ENCODE data around the gene CRB3. TPM values are rescaled to one million over a fixed set of nuclear protein-coding genes. Genes with fewer than 3 reads are reported as not detected.

The CRB3 gene
- total and polyA plus RNA-seq, 2 of the 13 experiments (the other 11 are each of a cell fraction or from before 2014, with no cell fraction given), result 10.6 to 25.6 TPM

- no peak for TF ChIP-seq ZNF280D (CRISPR knock-in tag; IDR thresholded peaks at IDR 0.05)
These were observed 34.4 kb downstream of the CRB3 start (continued) for GRCh38 chr19:6498294-6499036.

GRCh38 chr19:6499052-6499790 is 35.1 kb downstream of the CRB3 start:
- no peak overlapping the region for H2AFZ ChIP-seq (ENCODE audit: low read length)
- H4K20me1 ChIP-seq (ENCODE audit: insufficient read depth, low read length), result no peaks in the 10 kb centered on the region
- POLR2A ChIA-PET, result no interaction called here
- H3K36me3 ChIP-seq (replicated peaks in 1 of 2; ENCODE audit: control insufficient read depth in 1 of 2, insufficient read depth in 2 of 2, low read length in 2 of 2), result no peaks in the 10 kb centered on the region
- intact Hi-C loops (cut with micrococcal nuclease; ENCODE audit: unreplicated experiment) (no loop called here), in situ Hi-C loops (cut with HindIII; ENCODE audit: extremely low pct_ligation_motif_present, low pct_unique_long_range_greater_than_20kb) (no loop called here)
- CTCF ChIA-PET (ENCODE audit: low intra/inter-chr PET ratio, low total read pairs), result no interaction called here
- H3K4me3 ChIP-seq (replicated peaks in 1 of 3; ENCODE audit: insufficient read depth in 1 of 3, low read depth in 2 of 3, low read length in 3 of 3), result no peak overlapping the region
- no peak for DNase-seq (ENCODE audit: low spot score)
- 45% methylated on average over 17 of the region's 17 CpGs for WGBS (ENCODE audit: low lambda C conversion rate)
- no TSS peak for BruUV-seq (replicated peaks)
- TF ChIP-seq ZNF768 (CRISPR knock-in tag; IDR thresholded peaks at IDR 0.05), result peak; percentile 58
- TF ChIP-seq ZNF280D (CRISPR knock-in tag; IDR thresholded peaks at IDR 0.05), result no peak
- peak; percentile 8; the same call in 1 of the 2 replicates for TF ChIP-seq CEBPB (IDR thresholded peaks at IDR 0.05; ENCODE audit: borderline replicate concordance, low read depth, low read length)
- no peak for TF ChIP-seq RFX5 (IDR thresholded peaks at IDR 0.05; ENCODE audit: low read depth, low read length)
- no peak for FAIRE-seq
- no peak overlapping the region for H3K4me2 ChIP-seq (ENCODE audit: low read depth, low read length)
- no peak overlapping the region for H3K9ac ChIP-seq (ENCODE audit: insufficient read depth, low read depth, low read length)
- H3K4me1 ChIP-seq (ENCODE audit: insufficient read depth, low read length), result no peaks in the 10 kb centered on the region
- no peaks in the 10 kb centered on the region for H3K9me3 ChIP-seq (ENCODE audit: low read length)
- no peak overlapping the region for H3K27ac ChIP-seq (ENCODE audit: extremely low read length, insufficient read depth, low read length)
- peaks cover 3 to 34% of the 10 kb centered on the region in 2 experiments for H3K27me3 ChIP-seq (ENCODE audit: control insufficient read depth in 1 of 2, insufficient read depth in 2 of 2, low read length in 2 of 2)
- no peaks in the 10 kb centered on the region for H3K79me2 ChIP-seq (ENCODE audit: insufficient read depth, low read length)
- ATAC-seq, result no peak

All from HepG2 (cell line).